Psoas muscle (tissue), 8 donors: Measurements from ENCODE around the gene ZNF26. TPM values are rescaled to one million over a fixed set of nuclear protein-coding genes. Genes with fewer than 3 reads are reported as not detected.
A peak's percentile ranks its signal among the peaks of the same experiment; 100 is the strongest.

Experiments used
- ATAC-seq, 4 donors: fragments of 200-7000 bp; cut with Tn5 transposase; one replicate each; pipeline ENCODE4 v1.9.1; 2020; ENCODE audit warnings: moderate library complexity in 3 of 4, mild to moderate bottlenecking in 2 of 4
- DNase-seq, 2 donors: peaks; one replicate each; pipeline ENCODE4 v3.0.0-alpha.2; 2020
- H3K27ac ChIP-seq: fragments of 200-600 bp; one replicate; pipeline ENCODE4 v1.8.0; 2022
- H3K27me3 ChIP-seq, 3 donors: fragments of 200-600 bp in 1 of 3; one replicate each; pipeline versions ENCODE4 v1.6.1 to v1.8.0; 2013 to 2022; ENCODE audit warnings: low read length in 2 of 3, mild to moderate bottlenecking in 2 of 3, moderate library complexity in 1 of 3; ENCODE audit not compliant: insufficient read depth in 3 of 3
- H3K36me3 ChIP-seq, 2 donors: fragments of 200-600 bp in 1 of 2; one replicate each; pipeline versions ENCODE4 v1.6.1 to v1.8.0; 2013 to 2022; ENCODE audit warnings: low read depth in 1 of 2, mild to moderate bottlenecking in 1 of 2, moderate library complexity in 1 of 2; ENCODE audit not compliant: insufficient read depth in 1 of 2
- H3K4me1 ChIP-seq: fragments of 200-600 bp; one replicate; pipeline ENCODE4 v1.8.0; 2022
- H3K4me3 ChIP-seq: fragments of 200-600 bp; one replicate; pipeline ENCODE4 v1.8.0; 2022; ENCODE audit warnings: mild to moderate bottlenecking
- H3K9me3 ChIP-seq: fragments of 200-600 bp; one replicate; pipeline ENCODE4 v1.8.0; 2022
- WGBS, 3 donors: extraction: QIAGEN DNeasy Blood & Tissue Kit; methylation state at CpG; one replicate each; pipeline versions ENCODE4 v1.1.6 to v1.1.7; 2013; 5-methylcytosine and 5-hydroxymethylcytosine counted together
- intact Hi-C, 2 donors: fragments of 100-400 bp; cut with DNase I; formaldehyde crosslinking; loops; one replicate each; pipeline versions ENCODE4 v1.11.0 to v1.14.2; 2022
- polyA plus RNA-seq, 3 donors: library from polyadenylated mRNA; stranded (reverse); fragments of 200-250 nt; gene quantifications; one replicate each; pipeline ENCODE4 v1.2.3, GENCODE V29; 2013
- total RNA-seq, 4 donors: library from RNA; stranded (reverse); fragmentation: NEBNext Ultra II Directional in 2 of 4; extraction: Animal tissue kit (Norgen Biotek cat#: 25700) in 2 of 4; gene quantifications; one replicate each; pipeline versions ENCODE4 v1.2.1 to v1.2.4, GENCODE V29; 2021 to 2023
- TF ChIP-seq, protein P1 (sequence below): fragments of 200-600 bp; IDR thresholded peaks from one replicate; pipeline ENCODE4 v1.8.0; 2022; ENCODE audit warnings: antibody characterized with exemption
- donor health status: healthy with polysubstance abuse.
- donor health status: DM: no; HTN: no; CAD: no; lungs with moderate emphysema.
- donor health status: Bipolar disorder and iron deficiency.
- donor health status: healthy.
- donor health status: DM: yes; HTN: yes; CAD: no.
- donor health status: DM: no; HTN: no; CAD: no.
- donor health status: DM: no; HTN: no; CAD: no.
- donor health status: DM: yes; HTN: yes; CAD: no.

Gene ZNF26
- total and polyA plus RNA-seq, 7 donors = 1.4 to 4.0 (median 3.1) TPM

DNA sequence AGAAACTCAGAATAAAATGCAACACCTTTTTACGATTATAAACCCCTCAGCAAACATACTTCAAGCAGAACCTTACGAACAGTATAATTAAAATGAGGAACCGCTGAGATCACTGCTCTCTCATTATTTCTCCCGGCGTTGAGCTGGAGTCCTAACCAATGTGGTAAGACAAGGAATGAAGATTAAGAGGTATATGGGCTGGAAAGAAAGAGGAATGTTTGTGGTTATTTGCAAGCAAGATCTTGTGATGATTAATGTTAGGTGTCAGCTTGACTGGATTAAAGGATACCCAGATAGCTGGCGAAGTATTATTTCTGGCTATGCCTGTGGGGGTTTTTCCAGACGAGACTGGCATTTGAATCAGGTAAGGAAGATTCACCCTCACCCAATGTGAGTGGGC, 40.8 kb downstream of the ZNF26 start:
- Histone ChIP-seq H3K9me3 (peaks cover 52% of the 10 kb centered on the region), H3K4me3 (no peak overlapping the region), H3K27me3 (no peaks in the 10 kb centered on the region), H3K36me3 (peaks cover 0 to 2% of the 10 kb centered on the region in 2 donors), H3K27ac (no peak overlapping the region), H3K4me1 (no peaks in the 10 kb centered on the region)
- intact Hi-C loops = no loop called here
- TF ChIP-seq, protein P1, sequence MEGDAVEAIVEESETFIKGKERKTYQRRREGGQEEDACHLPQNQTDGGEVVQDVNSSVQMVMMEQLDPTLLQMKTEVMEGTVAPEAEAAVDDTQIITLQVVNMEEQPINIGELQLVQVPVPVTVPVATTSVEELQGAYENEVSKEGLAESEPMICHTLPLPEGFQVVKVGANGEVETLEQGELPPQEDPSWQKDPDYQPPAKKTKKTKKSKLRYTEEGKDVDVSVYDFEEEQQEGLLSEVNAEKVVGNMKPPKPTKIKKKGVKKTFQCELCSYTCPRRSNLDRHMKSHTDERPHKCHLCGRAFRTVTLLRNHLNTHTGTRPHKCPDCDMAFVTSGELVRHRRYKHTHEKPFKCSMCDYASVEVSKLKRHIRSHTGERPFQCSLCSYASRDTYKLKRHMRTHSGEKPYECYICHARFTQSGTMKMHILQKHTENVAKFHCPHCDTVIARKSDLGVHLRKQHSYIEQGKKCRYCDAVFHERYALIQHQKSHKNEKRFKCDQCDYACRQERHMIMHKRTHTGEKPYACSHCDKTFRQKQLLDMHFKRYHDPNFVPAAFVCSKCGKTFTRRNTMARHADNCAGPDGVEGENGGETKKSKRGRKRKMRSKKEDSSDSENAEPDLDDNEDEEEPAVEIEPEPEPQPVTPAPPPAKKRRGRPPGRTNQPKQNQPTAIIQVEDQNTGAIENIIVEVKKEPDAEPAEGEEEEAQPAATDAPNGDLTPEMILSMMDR = no peak
- ATAC-seq (no peak), DNase-seq (no peak)
- 93 to 96% (median 93%) methylated on average over 7 of the region's 7 CpGs for WGBS, 3 donors

DNA sequence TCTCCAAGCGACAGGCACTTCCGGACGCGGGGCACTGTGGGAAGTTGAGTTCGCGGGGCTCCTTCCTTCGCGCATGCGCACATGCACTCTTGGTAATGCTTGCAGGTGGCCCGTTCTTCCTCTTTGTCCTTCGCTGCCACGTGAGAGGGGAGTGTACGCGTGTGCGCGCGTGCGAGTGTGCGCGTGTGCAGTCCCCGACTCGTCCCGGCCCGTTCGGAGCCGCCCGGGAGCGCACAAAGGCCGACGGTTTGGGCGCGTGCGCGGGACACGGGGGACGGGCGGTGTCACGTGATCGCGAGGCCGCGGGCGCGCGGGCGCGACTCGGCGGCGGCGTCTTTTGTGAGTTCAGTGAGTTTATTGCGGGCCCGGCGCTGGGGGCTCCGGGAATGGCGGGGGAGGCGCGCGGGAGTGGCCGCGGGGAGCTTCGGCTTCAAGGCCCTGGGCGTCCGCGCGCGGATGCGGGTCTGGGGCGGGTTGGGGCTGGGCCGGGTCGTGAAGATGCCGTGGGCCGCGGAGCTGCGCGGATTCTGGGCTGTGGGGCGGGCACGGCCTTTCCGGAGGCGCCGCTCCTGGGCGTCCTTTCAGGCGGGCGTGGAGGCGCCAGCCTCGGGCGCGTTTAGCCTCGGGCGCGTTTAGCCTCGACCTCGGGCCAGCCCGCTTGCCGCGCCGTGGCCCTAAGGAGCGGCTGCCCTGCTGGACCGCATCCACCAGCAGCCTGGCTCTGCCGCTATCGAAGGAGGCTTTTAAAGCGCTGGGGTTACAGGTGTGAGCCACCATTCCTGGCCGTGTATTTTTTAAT, 51.2 kb downstream of the ZNF26 start, which contains the start of gene ZNF84:
TSS of gene ZNF84 (plus strand) at position 303 of the 799 bp plus-strand sequence. CDS start 3,959 bp downstream, outside the sequence.
- no peaks in the 10 kb centered on the region for H3K27me3 ChIP-seq
- intact Hi-C loops = loop anchor here (2.0 to 5.0 kb wide), 4 partner anchors 40 to 80 kb away; partner anchors contain the start of genes ZNF26 (in 2 of the 2), ZNF140 (in 1 of the 2) and ZNF605 (in 1 of the 2)
- H3K4me3 ChIP-seq = peak within 1 kb of the TSS; percentile 78
- ATAC-seq (peak; percentile 98 to 99 (median 98)), DNase-seq (peak; percentile 97 to 98)
- H3K27ac ChIP-seq = peak within 1 kb of the TSS; percentile 90
- peaks cover 6% of the 10 kb centered on the region for H3K4me1 ChIP-seq
- WGBS, 3 donors = 0 to 1% (median 0%) methylated on average over 65 to 103 of the region's 103 CpGs
- peaks cover 4 to 14% of the 10 kb centered on the region in 2 donors for H3K36me3 ChIP-seq
- TF ChIP-seq, protein P1 = no peak
- peaks cover 68% of the 10 kb centered on the region for H3K9me3 ChIP-seq

DNA sequence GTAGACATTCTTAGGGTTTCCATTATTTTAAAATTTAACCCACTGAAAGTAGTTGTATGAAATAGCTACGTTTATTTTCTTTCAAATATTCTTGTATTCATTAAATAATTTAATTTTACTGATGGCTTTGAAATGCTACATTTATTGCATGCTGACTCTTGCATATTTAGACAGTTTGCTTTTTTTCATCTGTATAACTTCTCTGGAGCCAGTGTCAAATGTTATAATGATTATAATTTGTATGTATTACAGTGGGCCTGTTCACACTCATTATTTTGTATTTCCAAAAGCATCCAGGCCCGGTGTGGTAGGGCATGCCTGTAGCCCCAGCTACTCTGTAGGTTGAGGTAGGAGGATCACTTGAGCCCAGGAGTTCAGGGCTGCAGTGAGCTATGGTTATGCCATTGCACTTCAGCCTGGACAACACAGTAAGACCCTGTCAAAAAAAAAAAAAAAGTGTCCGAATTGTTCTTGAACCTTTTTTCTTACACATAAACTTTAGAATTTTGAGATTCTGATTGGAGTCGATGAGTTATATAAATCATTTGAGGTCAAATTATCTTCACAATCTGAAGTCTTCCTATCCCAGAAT, 52.0 kb downstream of the ZNF26 start:
- ATAC-seq (no peak), DNase-seq (no peak)
- H3K27ac ChIP-seq = peak overlapping the region; percentile 90
- peak overlapping the region; percentile 78 for H3K4me3 ChIP-seq
- peaks cover 71% of the 10 kb centered on the region for H3K9me3 ChIP-seq
- intact Hi-C loops = loop anchor here (5.0 kb wide), 3 partner anchors 39 to 81 kb away; partner anchors contain the start of genes ZNF26 (in 2 of the 2) and ZNF605 (in 1 of the 2)
- TF ChIP-seq, protein P1 = no peak
- WGBS, 3 donors = 49 to 57% (median 56%) methylated on average over 4 of the region's 4 CpGs
- H3K4me1 ChIP-seq = peaks cover 6% of the 10 kb centered on the region
- H3K36me3 ChIP-seq = peaks cover 4 to 22% of the 10 kb centered on the region in 2 donors
- no peaks in the 10 kb centered on the region for H3K27me3 ChIP-seq

DNA sequence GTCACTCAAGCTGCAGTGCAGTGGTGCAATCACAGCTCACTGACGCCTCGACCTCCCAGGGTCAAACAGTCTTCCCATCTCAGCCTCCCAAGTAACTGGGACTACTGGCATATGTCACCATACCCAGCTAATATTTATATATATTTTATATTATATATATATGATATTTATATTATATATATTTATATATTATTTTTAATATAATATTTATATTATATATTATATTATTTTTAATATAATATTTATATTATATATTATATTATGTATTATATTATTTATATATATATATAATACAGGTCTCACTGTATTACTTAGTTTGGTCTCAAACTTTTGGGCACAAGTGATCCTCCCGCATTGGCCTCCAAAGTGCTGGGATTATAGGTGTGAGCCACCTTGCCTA, 60.5 kb downstream of the ZNF26 start:
- WGBS, 3 donors = 97 to 100% (median 99%) methylated on average over 3 of the region's 3 CpGs
- intact Hi-C loops = no loop called here
- Histone ChIP-seq H3K27ac (no peak overlapping the region), H3K27me3 (no peaks in the 10 kb centered on the region), H3K9me3 (peaks cover 96% of the 10 kb centered on the region), H3K36me3 (peaks cover 41 to 89% of the 10 kb centered on the region in 2 donors), H3K4me3 (no peak overlapping the region), H3K4me1 (no peaks in the 10 kb centered on the region)
- DNase-seq (no peak), ATAC-seq (no peak)
- TF ChIP-seq, protein P1 = no peak
